DND-41 (cell line): Measurements from ENCODE around the gene FOLR2.

Source experiments
- ATAC-seq: fragments of 200-7000 bp; cut with Tn5 transposase; 3 replicates; pipeline ENCODE4 v1.9.1; 2021; ENCODE audit warnings: low read depth; ENCODE audit not compliant: insufficient read depth
- DNase-seq: peaks from one replicate; pipeline ENCODE4 v3.0.0-alpha.2; 2020
- H2AFZ ChIP-seq: 2 replicates; pipeline ENCODE4 v1.6.0; 2012; ENCODE audit warnings: low read depth, low read length
- H3K27ac ChIP-seq: 2 replicates; pipeline ENCODE4 v1.5.1; 2012; ENCODE audit warnings: low read length, inconsistent platforms
- H3K27me3 ChIP-seq: fragments of 200-600 bp; sonication (generic); 2 replicates; pipeline ENCODE4 v1.6.0; 2012; ENCODE audit warnings: low read length, mild to moderate bottlenecking, inconsistent platforms; ENCODE audit not compliant: insufficient read depth, poor library complexity
- H3K36me3 ChIP-seq: 2 replicates; pipeline ENCODE4 v1.5.1; 2012; ENCODE audit warnings: low read length, inconsistent platforms; ENCODE audit not compliant: insufficient read depth
- H3K4me1 ChIP-seq: 2 replicates; pipeline ENCODE4 v1.5.1; 2012; ENCODE audit warnings: mild to moderate bottlenecking, low read length; ENCODE audit not compliant: insufficient read depth
- H3K4me2 ChIP-seq: 2 replicates; pipeline ENCODE4 v1.6.0; 2012; ENCODE audit warnings: mild to moderate bottlenecking, moderate library complexity, low read length, inconsistent platforms; ENCODE audit not compliant: insufficient read depth
- H3K4me3 ChIP-seq, 2 experiments: fragments of 200-600 bp in 1 of 2; shearing (Covaris generic) in 1 of 2; 2 replicates each; pipeline ENCODE4 v1.5.1; 2012 to 2016; ENCODE audit warnings: inconsistent platforms in 2 of 2, low read length in 2 of 2, mild to moderate bottlenecking in 2 of 2, low read depth in 1 of 2, moderate library complexity in 1 of 2
- H3K79me2 ChIP-seq: 2 replicates; pipeline ENCODE4 v1.6.0; 2012; ENCODE audit warnings: low read length, inconsistent platforms; ENCODE audit not compliant: insufficient read depth
- H3K9ac ChIP-seq: 2 replicates; pipeline ENCODE4 v1.6.0; 2012; ENCODE audit warnings: low read depth, mild to moderate bottlenecking, inconsistent platforms, low read length, moderate library complexity
- H3K9me3 ChIP-seq: 2 replicates; pipeline ENCODE4 v1.5.1; 2012; ENCODE audit warnings: low read length, moderate library complexity, mild to moderate bottlenecking, inconsistent platforms; ENCODE audit not compliant: insufficient read depth, severe bottlenecking
- H4K20me1 ChIP-seq: 2 replicates; pipeline ENCODE4 v1.6.0; 2012; ENCODE audit warnings: low read length; ENCODE audit not compliant: insufficient read depth
- CTCF ChIP-seq: IDR thresholded peaks from 2 replicates; pipeline ENCODE4 v1.5.1; 2012; ENCODE audit warnings: borderline replicate concordance, low read length, moderate library complexity, mild to moderate bottlenecking; ENCODE audit not compliant: poor library complexity, severe bottlenecking; ENCODE audit errors: extremely low read depth
- EZH2 ChIP-seq: IDR thresholded peaks from 3 replicates; pipeline ENCODE4 v1.6.1; 2012; ENCODE audit warnings: borderline replicate concordance, low read depth, mild to moderate bottlenecking, moderate library complexity, low read length, inconsistent platforms; ENCODE audit not compliant: severe bottlenecking

Gene FOLR2

GRCh38 chr11:72257570-72257969 is 41.0 kb downstream of the FOLR2 start:
- no peaks in the 10 kb centered on the region for H3K36me3 ChIP-seq
- H3K79me2 ChIP-seq, result no peaks in the 10 kb centered on the region
- DNase-seq, result no peak
- H3K27ac ChIP-seq, result no peak overlapping the region
- no peak overlapping the region for H2AFZ ChIP-seq
- no peak overlapping the region for H3K4me3 ChIP-seq
- no peak for TF ChIP-seq EZH2
- no peak for TF ChIP-seq CTCF
- no peaks in the 10 kb centered on the region for H3K4me1 ChIP-seq
- H3K9ac ChIP-seq, result no peak overlapping the region
- no peaks in the 10 kb centered on the region for H3K9me3 ChIP-seq
- H3K27me3 ChIP-seq, result no peaks in the 10 kb centered on the region
- H3K4me2 ChIP-seq, result no peak overlapping the region
- ATAC-seq, result no peak
- H4K20me1 ChIP-seq, result no peaks in the 10 kb centered on the region

GRCh38 chr11:72259490-72259889 is 42.9 kb downstream of the FOLR2 start:
- no peaks in the 10 kb centered on the region for H4K20me1 ChIP-seq
- H3K27me3 ChIP-seq, result no peaks in the 10 kb centered on the region
- H3K36me3 ChIP-seq, result no peaks in the 10 kb centered on the region
- H3K79me2 ChIP-seq, result no peaks in the 10 kb centered on the region
- no peak overlapping the region for H3K9ac ChIP-seq
- H2AFZ ChIP-seq, result no peak overlapping the region
- no peak overlapping the region for H3K4me2 ChIP-seq
- ATAC-seq (no peak), DNase-seq (no peak)
- H3K9me3 ChIP-seq, result no peaks in the 10 kb centered on the region
- H3K4me1 ChIP-seq, result no peaks in the 10 kb centered on the region
- no peak overlapping the region for H3K27ac ChIP-seq
- TF ChIP-seq EZH2 (no peak), CTCF (no peak)
- no peak overlapping the region for H3K4me3 ChIP-seq

- no peak overlapping the region for H3K4me2 ChIP-seq
- H3K79me2 ChIP-seq, result no peaks in the 10 kb centered on the region
- H3K27me3 ChIP-seq, result no peaks in the 10 kb centered on the region
- H4K20me1 ChIP-seq, result no peaks in the 10 kb centered on the region
- DNase-seq (no peak), ATAC-seq (no peak)
- H3K4me3 ChIP-seq, result no peak overlapping the region
- no peak for TF ChIP-seq EZH2
- no peak for TF ChIP-seq CTCF
- H3K9ac ChIP-seq, result no peak overlapping the region
- no peaks in the 10 kb centered on the region for H3K36me3 ChIP-seq
- no peak overlapping the region for H2AFZ ChIP-seq
- H3K9me3 ChIP-seq, result no peaks in the 10 kb centered on the region
- no peaks in the 10 kb centered on the region for H3K4me1 ChIP-seq
- H3K27ac ChIP-seq, result no peak overlapping the region
Measured at GRCh38 chr11:72260574-72260973, 44.0 kb downstream of the FOLR2 start.

- DNase-seq (no peak), ATAC-seq (no peak)
- Histone ChIP-seq H4K20me1 (no peaks in the 10 kb centered on the region), H3K4me1 (no peaks in the 10 kb centered on the region), H3K4me2 (no peak overlapping the region), H3K4me3 (no peak overlapping the region), H3K27ac (no peak overlapping the region), H3K9ac (no peak overlapping the region), H3K27me3 (no peaks in the 10 kb centered on the region), H2AFZ (no peak overlapping the region), H3K9me3 (no peaks in the 10 kb centered on the region), H3K36me3 (no peaks in the 10 kb centered on the region), H3K79me2 (no peaks in the 10 kb centered on the region)
- no peak for TF ChIP-seq EZH2
- TF ChIP-seq CTCF, result no peak
Measured at GRCh38 chr11:72263361-72263760, 46.8 kb downstream of the FOLR2 start.
